ENCODE data around the gene HEPACAM. TPM values are rescaled to one million over a fixed set of nuclear protein-coding genes. Genes with fewer than 3 reads are reported as not detected.

HEPACAM gene
- total RNA-seq, 2 donors from 2014 or later, result 4.6 to 5.4 TPM

DNA sequence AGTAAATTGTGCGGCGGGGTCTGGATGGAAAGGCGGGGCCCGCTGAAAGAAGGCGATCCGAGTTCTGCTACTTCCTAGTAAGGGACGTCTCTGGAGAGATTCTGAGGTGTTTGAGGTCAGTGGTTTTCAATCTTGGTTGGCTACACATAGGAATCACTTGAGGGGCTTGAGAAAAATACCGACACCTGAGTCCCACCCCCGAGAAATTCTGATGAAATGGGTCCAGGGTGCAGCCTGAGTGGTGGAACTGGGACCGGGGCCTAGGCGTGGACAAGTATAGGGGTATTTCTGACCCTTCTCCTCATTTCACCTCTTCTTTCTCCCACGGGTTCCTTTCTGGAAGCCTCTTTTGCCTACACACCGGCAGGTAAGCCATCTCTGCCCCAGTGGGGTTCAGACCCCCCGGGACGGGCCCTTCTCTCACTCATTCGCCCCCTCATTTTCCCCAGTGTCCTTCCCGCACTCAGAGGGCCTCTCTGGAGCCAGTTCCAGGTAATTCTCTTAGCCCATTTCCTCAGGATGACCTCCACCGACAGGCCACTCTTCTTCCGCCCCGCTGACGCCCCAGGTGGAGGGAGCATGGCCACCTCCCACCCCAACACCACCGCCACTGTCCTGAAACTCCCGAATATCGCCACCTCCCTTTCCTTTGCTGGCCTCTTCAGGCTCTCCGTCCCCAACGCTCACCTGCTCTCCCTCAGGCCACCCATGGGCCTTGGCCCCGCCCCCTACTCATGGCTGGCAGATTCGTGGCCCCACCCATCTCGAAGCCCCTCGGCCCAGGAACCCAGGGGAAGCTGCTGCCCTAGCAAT lies 58.8 kb downstream of the HEPACAM start:
- intact Hi-C loops (cut with DNase I), result loop anchor here in 1 of 2 donors (5.0 kb wide), 1 partner anchor 75 kb away; the partner anchor contains the start of gene CCDC15
- ATAC-seq (no peak), DNase-seq (no peak)

DNA sequence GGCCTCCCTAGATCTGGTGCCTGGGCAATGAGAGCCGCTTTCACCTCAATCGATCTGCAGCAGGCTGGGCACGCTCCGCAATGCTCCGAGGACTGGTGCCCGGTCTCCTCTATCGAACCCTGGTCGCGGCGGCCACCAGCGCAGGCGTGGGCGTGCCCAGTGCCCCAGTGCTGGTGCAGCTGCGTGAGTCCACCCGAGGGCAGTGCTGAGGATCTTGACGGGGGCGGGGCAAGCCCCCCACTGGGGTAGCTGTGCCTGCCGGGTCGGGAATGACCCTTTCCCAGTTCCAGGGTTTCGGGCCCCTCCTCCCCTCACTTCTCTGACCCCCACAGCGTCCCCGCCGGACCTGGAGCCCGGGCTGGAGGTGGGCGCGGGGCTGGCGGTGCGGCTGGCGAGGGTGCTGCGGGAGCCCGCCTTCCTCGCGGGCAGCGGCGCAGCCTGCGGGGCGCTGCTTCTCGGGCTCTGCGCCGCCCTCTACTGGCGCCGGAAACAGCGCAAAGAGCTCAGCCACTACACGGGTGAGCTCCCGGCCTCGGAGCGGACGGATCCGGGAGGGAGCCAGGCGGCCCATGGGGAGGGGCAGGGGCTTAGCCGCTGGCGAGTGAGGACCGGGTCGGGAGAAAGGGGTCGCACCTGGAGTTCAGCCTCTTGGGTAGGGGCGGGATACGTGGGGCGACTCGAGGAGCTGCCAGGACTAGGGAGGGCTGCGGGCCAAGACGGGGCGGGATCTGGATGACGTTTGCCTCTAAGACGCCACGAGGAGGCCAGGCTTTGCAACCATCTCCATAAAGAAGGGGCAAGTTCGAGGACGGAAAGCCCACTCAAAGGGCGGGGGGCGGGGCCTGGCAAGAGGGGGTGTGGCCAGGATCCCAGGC lies 59.7 kb downstream of the HEPACAM start:
- intact Hi-C loops (cut with DNase I), result loop anchor here in 1 of 2 donors (5.0 kb wide), 1 partner anchor 76 kb away; the partner anchor contains the start of gene CCDC15
- peak; percentile 93 for DNase-seq

DNA sequence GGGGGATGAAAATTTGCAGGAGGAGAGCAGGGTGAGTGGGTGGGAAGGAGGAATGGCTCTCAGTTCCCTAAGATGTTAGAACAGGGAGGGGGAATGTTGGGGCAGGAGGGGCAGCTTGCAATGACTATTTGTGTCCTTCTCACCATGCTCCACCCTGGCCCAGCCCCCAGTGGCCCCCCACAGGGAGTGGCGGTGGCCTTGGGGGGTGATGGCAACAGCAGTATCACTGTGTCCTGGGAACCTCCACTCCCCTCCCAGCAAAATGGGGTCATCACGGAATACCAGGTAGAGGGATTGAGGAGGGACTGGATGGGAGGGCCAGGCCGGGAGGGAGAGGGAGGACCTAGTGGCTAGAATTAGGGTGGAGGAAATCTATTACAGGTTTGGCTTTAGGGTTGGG lies 60.4 kb downstream of the HEPACAM start:
- no peak for DNase-seq
- intact Hi-C loops (cut with DNase I), result loop anchor here in 1 of 2 donors (5.0 kb wide), 1 partner anchor 77 kb away; the partner anchor contains the start of gene CCDC15
- ATAC-seq, result no peak

More for the DNA sequence above, 59.7 kb downstream of the HEPACAM start:
- peak; percentile 93 to 94 for ATAC-seq

DNA sequence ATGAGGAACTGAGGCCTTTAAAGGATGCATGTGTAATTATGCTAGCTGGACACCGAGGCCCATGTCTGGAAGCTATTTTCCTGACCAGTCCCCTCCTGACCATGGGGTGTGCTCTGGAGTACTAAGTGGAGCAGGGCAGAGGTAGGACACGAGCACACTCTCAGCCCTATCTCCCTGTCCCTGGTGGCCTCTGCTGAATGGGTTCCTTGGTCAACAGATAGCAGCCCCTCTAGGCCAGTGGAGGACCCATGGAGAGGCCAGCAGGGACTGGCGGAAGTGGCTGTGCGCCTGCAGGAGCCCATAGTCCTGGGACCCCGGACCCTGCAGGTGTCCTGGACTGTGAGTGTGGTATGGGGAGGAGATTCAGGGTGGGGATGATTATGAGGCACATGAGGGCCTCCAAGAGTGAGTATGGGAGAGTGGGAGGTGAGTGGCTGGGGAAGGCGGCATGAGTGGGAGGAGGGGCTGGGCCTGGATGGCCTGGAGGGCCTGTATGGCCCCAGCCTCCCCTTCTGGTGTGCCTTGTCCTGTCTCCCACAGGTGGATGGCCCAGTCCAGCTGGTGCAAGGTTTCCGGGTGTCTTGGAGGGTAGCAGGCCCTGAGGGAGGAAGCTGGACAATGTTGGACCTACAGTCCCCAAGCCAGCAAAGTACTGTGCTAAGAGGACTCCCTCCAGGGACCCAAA lies 61.1 kb downstream of the HEPACAM start:
- intact Hi-C loops (cut with DNase I), result loop anchor here in 1 of 2 donors (5.0 kb wide), 1 partner anchor 78 kb away; the partner anchor contains the start of gene CCDC15
- ATAC-seq, result no peak
- no peak for DNase-seq

DNA sequence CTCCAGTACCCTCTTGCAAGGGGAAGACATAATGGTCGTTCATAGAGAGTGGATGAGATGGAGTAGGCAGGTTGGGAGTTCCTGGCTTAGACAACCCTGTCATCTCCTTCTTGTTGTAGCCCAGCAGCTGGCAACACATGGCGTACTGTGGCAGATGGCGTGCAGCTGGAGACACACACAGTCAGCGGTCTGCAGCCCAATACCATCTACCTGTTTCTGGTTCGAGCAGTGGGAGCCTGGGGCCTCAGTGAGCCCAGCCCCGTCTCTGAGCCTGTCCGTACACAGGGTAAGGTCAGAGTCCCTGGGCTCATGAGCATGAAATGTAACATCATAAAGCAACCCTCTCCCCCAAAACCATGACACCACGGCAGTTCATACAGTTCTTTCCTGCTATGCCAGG lies 61.9 kb downstream of the HEPACAM start:
- intact Hi-C loops (cut with DNase I), result no loop called here
- ATAC-seq, result no peak
- no peak for DNase-seq

DNA sequence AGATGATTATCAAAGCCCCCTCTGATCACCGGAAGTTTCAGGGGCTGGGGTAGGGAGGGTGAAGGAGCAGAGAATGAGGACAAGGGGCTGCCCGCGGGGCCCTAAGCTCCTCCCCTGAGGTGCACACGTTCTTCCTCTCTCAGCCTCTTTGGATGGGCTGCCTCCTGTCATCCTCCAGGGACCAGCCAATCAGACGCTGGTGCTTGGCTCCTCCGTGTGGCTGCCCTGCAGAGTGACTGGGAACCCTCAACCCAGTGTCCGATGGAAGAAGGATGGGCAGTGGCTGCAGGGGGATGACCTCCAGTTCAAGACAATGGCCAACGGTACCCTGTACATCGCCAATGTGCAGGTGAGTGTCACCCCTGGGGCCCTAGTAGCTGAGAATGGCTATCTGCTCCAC lies 63.1 kb downstream of the HEPACAM start:
- ATAC-seq (no peak), DNase-seq (no peak)
- intact Hi-C loops (cut with DNase I), result no loop called here

DNA sequence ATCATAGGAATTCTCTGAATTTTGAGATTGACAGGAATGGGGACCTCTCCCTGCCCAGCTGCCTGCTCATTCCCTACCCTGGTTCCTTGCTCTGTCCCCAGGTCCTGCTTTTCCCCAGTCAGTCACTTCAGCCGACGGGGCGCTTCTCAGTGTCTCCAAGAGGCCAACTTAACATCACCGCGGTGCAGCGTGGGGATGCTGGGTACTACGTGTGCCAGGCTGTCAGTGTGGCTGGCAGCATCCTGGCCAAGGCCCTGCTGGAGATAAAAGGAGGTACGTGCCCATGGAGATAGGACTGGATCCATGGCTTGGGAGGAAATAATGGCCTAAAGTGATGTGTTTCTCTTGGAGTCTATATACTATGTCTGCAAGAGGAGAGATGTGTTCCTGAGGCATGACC lies 63.6 kb downstream of the HEPACAM start:
- intact Hi-C loops (cut with DNase I), result no loop called here
- no peak for ATAC-seq
- DNase-seq, result no peak

DNA sequence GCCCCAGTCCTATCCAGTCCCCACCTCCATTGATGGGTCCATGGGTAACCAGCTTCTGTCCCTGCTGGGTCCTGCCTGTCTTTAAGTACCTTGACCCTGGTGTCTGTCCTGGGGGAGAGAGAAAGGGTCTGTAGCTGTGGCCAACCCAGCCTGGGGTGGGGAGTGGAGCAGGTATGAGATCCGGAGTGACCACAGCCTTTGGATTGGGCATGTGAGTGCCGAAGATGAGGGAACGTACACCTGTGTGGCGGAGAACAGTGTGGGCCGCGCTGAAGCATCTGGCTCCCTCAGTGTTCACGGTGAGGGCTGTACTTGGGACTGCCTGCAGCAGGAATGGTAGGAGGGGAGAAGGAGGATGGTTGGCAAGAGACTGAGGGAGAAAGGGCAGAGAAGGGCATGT lies 65.4 kb downstream of the HEPACAM start:
- intact Hi-C loops (cut with DNase I), result no loop called here
- no peak for ATAC-seq
- no peak for DNase-seq

DNA sequence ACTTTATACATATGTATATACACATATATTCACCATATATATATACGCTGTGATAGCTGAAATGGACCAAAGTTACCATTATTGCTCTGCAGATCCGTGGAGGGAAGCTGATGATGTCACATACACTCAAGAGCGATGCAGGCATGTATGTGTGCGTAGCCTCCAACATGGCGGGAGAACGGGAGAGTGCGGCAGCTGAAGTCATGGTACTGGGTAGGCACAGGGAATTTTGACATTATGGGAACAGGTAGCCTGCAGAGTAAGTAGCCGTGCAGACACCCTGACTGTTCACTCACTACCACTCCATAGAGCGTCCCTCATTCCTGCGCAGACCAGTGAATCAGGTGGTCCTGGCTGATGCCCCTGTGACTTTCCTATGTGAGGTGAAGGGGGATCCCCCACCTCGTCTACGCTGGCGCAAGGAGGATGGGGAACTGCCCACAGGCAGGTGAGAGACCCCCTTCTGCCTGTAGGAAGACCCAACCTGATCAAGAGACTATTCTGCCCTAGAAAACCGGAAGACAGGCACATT lies 65.9 kb downstream of the HEPACAM start:
- DNase-seq (no peak), ATAC-seq (no peak)
- intact Hi-C loops (cut with DNase I), result no loop called here

DNA sequence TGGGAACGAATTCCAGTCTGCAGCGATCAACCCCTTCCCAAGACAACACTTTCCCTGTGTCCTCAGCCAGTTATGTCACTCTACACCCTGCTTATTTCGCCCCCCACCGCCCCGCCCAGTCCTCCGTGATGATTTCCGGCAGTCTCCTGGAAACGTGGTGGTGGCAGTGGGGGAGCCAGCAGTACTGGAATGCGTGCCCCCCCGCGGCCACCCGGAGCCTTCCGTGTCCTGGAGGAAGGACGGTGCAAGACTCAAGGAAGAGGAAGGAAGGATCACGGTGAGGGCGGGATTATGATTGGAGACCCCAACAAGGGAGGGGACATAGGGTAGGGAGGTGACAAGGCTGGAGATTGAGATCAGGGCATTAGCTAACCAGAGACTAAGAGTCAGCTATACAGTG lies 66.5 kb downstream of the HEPACAM start:
- intact Hi-C loops (cut with DNase I), result no loop called here
- ATAC-seq, result no peak

More for the DNA sequence above, 66.5 kb downstream of the HEPACAM start:
- DNase-seq, result no peak

Other genes starting within 250 kb of the HEPACAM start
- gene NRGN, start 196.1 kb downstream of the HEPACAM start, total RNA-seq, result 1 to 10 TPM; 6.6 to 8.2 TPM
- gene VSIG2, start 183.8 kb downstream of the HEPACAM start, total RNA-seq, result 1 to 10 TPM in 1 of 2 donors, under 1 TPM in 1; 0.88 to 1.8 TPM
- gene ESAM, start 173.8 kb downstream of the HEPACAM start, total RNA-seq, result 10 to 100 TPM; 41.6 to 67.2 TPM
- gene MSANTD2, start 135.6 kb downstream of the HEPACAM start, total RNA-seq, result 1 to 10 TPM; 4.3 to 5.5 TPM
- gene ROBO3, start 70.6 kb downstream of the HEPACAM start, total RNA-seq, result 10 to 100 TPM; 11.1 to 11.5 TPM
- gene ROBO4, start 38.2 kb downstream of the HEPACAM start, total RNA-seq, result 10 to 100 TPM; 18.9 to 43.3 TPM
- gene HEPN1, start 16.8 kb downstream of the HEPACAM start, total RNA-seq, result not detected
- under 1 TPM; 0.31 to 0.82 TPM for gene CCDC15, start 18.2 kb upstream of the HEPACAM start, total RNA-seq
- 1 to 10 TPM; 6.0 to 8.9 TPM for gene SLC37A2, start 127.3 kb upstream of the HEPACAM start, total RNA-seq
- gene TMEM218, start 175.6 kb upstream of the HEPACAM start, total RNA-seq, result 10 to 100 TPM; 10.9 to 12.8 TPM
- gene PKNOX2, start 228.7 kb upstream of the HEPACAM start, total RNA-seq, result 10 to 100 TPM; 13.8 to 14.4 TPM

Measured in left cardiac atrium (tissue), 4 donors.